SK-N-SH treated with all-trans-retinoic acid at 6 μM for 48 hours (cell line): ENCODE measurements around the gene KLHDC2.
"Not testable (repeated sequence)": the region's sequence is repeated elsewhere in the genome, so short reads cannot be mapped to it uniquely, and the experiment has no call there.

Source experiments
- ATAC-seq: fragments of 200-7000 bp; cut with Tn5 transposase; 3 replicates; pipeline ENCODE4 v1.9.1; 2020; ENCODE audit warnings: mild to moderate bottlenecking, moderate library complexity
- CSDC2 ChIP-seq: fragments of 250-450 bp; sonication (Bioruptor Pico); IDR thresholded peaks from 2 replicates; pipeline ENCODE4 v1.5.0; 2020; ENCODE audit warnings: mild to moderate bottlenecking, moderate library complexity
- CSRNP3 ChIP-seq: fragments of 250-450 bp; sonication (Bioruptor Pico); IDR thresholded peaks from 2 replicates; pipeline ENCODE4 v1.5.1; 2021; ENCODE audit warnings: mild to moderate bottlenecking, moderate library complexity
- ESRRG ChIP-seq: fragments of 250-450 bp; sonication (Bioruptor Pico); IDR thresholded peaks from 2 replicates; pipeline ENCODE4 v1.6.1; 2021; ENCODE audit warnings: mild to moderate bottlenecking
- OSR1 ChIP-seq: fragments of 250-450 bp; sonication (Bioruptor Pico); IDR thresholded peaks from 2 replicates; pipeline ENCODE4 v1.8.0; 2022; ENCODE audit warnings: moderate library complexity, mild to moderate bottlenecking, inconsistent platforms
- RARB ChIP-seq: fragments of 250-450 bp; sonication (Bioruptor Pico); IDR thresholded peaks from 2 replicates; pipeline ENCODE4 v1.8.0; 2021; ENCODE audit warnings: mild to moderate bottlenecking, moderate library complexity
- TCF4 ChIP-seq: fragments of 250-450 bp; sonication (Bioruptor Pico); IDR thresholded peaks from 2 replicates; pipeline ENCODE4 v1.8.0; 2021; ENCODE audit warnings: mild to moderate bottlenecking, moderate library complexity, borderline replicate concordance
- ZC3H10 ChIP-seq: fragments of 250-450 bp; sonication (Bioruptor Pico); IDR thresholded peaks from 2 replicates; pipeline ENCODE4 v1.5.1; 2021; ENCODE audit warnings: mild to moderate bottlenecking, moderate library complexity
- ZFP30 ChIP-seq: fragments of 450-650 bp; formaldehyde crosslinking; IDR thresholded peaks from 2 replicates; pipeline ENCODE4 v1.5.0; 2022; ENCODE audit warnings: mild to moderate bottlenecking, moderate library complexity
- ZNF70 ChIP-seq: fragments of 450-650 bp; formaldehyde crosslinking; IDR thresholded peaks from 2 replicates; pipeline ENCODE4 v1.5.0; 2020; ENCODE audit warnings: mild to moderate bottlenecking, moderate library complexity
- ZNF8 ChIP-seq: fragments of 450-650 bp; formaldehyde crosslinking; IDR thresholded peaks from 2 replicates; pipeline ENCODE4 v1.5.0; 2020; ENCODE audit warnings: mild to moderate bottlenecking, moderate library complexity
- TF ChIP-seq, protein P1 (sequence below): fragments of 250-450 bp; sonication (Bioruptor Pico); IDR thresholded peaks from 2 replicates; pipeline ENCODE4 v1.8.0; 2021; ENCODE audit warnings: low read depth, mild to moderate bottlenecking, moderate library complexity, borderline replicate concordance
- TF ChIP-seq, protein P2 (sequence below): fragments of 250-450 bp; sonication (Bioruptor Pico); IDR thresholded peaks from 2 replicates; pipeline ENCODE4 v1.8.0; 2020; ENCODE audit warnings: mild to moderate bottlenecking, moderate library complexity, borderline replicate concordance
- TF ChIP-seq, protein P3 (sequence below): fragments of 250-450 bp; sonication (Bioruptor Pico); IDR thresholded peaks from 2 replicates; pipeline ENCODE4 v1.5.1; 2020; ENCODE audit warnings: low read depth, mild to moderate bottlenecking, moderate library complexity

KLHDC2 gene

DNA sequence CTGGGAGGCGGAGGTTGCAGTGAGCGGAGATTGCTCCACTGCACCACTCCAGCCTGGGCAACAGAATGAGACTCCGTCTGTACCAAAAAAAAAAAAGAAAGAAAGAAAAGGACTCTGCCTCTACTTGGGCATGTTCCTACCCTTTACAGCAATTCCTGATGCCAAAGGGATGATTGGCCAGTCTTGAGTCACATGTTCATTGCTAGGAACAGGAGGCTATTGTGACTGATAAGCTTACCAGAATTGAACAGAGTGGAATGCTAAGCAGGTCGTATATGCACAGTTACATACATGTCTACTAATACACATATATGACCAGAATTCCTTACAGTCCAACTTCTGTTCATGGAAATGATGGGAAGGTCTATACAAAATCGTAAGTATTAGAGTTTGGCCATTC lies 40.8 kb upstream of the KLHDC2 start:
- TF ChIP-seq, protein P1, sequence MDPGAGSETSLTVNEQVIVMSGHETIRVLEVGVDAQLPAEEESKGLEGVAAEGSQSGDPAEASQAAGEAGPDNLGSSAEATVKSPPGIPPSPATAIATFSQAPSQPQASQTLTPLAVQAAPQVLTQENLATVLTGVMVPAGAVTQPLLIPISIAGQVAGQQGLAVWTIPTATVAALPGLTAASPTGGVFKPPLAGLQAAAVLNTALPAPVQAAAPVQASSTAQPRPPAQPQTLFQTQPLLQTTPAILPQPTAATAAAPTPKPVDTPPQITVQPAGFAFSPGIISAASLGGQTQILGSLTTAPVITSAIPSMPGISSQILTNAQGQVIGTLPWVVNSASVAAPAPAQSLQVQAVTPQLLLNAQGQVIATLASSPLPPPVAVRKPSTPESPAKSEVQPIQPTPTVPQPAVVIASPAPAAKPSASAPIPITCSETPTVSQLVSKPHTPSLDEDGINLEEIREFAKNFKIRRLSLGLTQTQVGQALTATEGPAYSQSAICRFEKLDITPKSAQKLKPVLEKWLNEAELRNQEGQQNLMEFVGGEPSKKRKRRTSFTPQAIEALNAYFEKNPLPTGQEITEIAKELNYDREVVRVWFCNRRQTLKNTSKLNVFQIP (CRISPR knock-in tag): no peak
- TF ChIP-seq, protein P2, sequence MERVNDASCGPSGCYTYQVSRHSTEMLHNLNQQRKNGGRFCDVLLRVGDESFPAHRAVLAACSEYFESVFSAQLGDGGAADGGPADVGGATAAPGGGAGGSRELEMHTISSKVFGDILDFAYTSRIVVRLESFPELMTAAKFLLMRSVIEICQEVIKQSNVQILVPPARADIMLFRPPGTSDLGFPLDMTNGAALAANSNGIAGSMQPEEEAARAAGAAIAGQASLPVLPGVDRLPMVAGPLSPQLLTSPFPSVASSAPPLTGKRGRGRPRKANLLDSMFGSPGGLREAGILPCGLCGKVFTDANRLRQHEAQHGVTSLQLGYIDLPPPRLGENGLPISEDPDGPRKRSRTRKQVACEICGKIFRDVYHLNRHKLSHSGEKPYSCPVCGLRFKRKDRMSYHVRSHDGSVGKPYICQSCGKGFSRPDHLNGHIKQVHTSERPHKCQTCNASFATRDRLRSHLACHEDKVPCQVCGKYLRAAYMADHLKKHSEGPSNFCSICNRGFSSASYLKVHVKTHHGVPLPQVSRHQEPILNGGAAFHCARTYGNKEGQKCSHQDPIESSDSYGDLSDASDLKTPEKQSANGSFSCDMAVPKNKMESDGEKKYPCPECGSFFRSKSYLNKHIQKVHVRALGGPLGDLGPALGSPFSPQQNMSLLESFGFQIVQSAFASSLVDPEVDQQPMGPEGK (CRISPR knock-in tag): no peak
- no peak for TF ChIP-seq CSDC2 (CRISPR knock-in tag)
- TF ChIP-seq ESRRG (CRISPR knock-in tag): no peak
- TF ChIP-seq, protein P3, sequence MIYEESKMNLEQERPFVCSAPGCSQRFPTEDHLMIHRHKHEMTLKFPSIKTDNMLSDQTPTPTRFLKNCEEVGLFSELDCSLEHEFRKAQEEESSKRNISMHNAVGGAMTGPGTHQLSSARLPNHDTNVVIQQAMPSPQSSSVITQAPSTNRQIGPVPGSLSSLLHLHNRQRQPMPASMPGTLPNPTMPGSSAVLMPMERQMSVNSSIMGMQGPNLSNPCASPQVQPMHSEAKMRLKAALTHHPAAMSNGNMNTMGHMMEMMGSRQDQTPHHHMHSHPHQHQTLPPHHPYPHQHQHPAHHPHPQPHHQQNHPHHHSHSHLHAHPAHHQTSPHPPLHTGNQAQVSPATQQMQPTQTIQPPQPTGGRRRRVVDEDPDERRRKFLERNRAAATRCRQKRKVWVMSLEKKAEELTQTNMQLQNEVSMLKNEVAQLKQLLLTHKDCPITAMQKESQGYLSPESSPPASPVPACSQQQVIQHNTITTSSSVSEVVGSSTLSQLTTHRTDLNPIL: no peak
- TF ChIP-seq, all 23 proteins: peak for 0
- no peak for ATAC-seq

DNA sequence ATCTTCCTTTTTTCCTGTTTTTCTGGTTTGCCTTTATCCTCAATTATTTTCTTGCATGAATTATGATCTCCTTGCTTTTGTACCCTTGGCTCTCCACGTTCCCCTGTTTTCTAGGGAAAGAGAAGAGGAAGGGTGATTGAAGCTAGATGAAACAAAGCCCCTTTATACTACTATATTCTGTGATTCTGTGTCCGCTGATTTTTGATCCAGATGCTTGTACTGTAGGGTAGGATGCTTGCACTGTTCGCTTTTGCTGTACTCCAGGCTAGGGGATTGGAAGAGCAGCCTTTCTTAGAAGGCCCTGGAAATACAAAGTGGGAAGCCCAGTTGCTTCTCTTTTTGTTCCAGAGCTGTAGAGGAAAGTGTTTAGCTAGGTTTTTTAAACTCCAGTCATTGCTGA lies 35.1 kb upstream of the KLHDC2 start:
- ATAC-seq: no peak
- TF ChIP-seq, protein P2 (CRISPR knock-in tag): no peak

GRCh38 chr14:49733836-49734235 lies 34.1 kb upstream of the KLHDC2 start:
- TF ChIP-seq ZC3H10 (CRISPR knock-in tag): no peak
- TF ChIP-seq, all 23 proteins: peak for 0
- ATAC-seq: no peak

DNA sequence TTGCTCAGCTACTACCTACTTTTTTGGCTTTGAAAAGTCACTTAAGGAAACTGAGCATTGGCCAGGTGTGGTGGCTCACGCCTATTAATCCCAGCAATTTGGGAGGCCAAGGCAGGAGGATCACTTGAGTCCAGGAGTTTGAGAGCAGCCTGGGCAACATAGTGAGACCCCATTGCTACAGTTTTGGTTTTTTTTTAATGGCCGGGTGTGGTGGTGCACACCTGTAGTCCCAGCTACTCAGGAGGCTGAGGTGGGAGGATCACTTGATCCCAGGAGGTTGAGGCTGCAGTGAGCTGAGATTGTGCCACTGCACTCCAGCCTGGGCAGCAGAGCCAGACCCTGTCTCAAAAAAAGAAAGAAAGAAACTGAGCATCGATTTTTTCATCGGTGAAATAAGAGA lies 32.3 kb upstream of the KLHDC2 start:
- not testable (repeated sequence) for ATAC-seq

- TF ChIP-seq TCF4 (CRISPR knock-in tag) (no peak), OSR1 (no peak), ZFP30 (no peak), ZNF70 (CRISPR knock-in tag) (no peak), CSRNP3 (no peak), ZNF8 (CRISPR knock-in tag) (no peak), RARB (no peak), CSDC2 (CRISPR knock-in tag) (no peak)
- TF ChIP-seq, protein P2 (CRISPR knock-in tag): no peak
- ATAC-seq: no peak
These were observed 22.8 kb upstream of the KLHDC2 start for GRCh38 chr14:49745191-49745590.

DNA sequence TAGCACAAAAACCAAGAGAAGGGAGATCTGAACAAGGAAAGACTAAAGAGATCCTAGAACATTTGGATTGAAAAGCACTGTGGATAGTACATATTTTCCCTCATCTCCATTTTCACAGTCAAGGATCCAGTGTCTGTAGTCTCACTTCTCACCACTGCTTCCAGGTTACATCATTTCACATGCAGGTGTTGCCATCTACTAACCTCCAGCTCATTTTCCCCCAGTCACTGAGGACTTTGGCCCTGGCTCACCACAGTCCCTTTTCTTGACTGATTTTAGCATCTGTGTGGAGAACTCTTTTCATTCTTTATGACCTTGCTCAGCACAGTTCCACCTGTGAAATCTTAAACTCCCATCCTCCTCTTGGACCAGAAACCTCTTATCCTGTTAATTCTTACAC lies 21.5 kb upstream of the KLHDC2 start:
- not testable (repeated sequence) for ATAC-seq
